HEK293T (cell line): ENCODE results near the gene TIA1.

Experiments used
- BHLHE40 ChIP-seq: fragments of 450-650 bp; IDR thresholded peaks from 2 replicates; pipeline ENCODE4 v1.6.1; 2016; ENCODE audit warnings: mild to moderate bottlenecking, moderate library complexity, borderline replicate concordance
- ELF4 ChIP-seq: fragments of 450-650 bp; IDR thresholded peaks from 2 replicates; pipeline ENCODE4 v1.6.1; 2017; ENCODE audit warnings: antibody characterized with exemption
- FOXA1 ChIP-seq: fragments of 450-650 bp; IDR thresholded peaks from 2 replicates; pipeline ENCODE4 v1.6.1; 2016; ENCODE audit warnings: mild to moderate bottlenecking
- HDGF ChIP-seq: fragments of 450-650 bp; IDR thresholded peaks from 2 replicates; pipeline ENCODE4 v1.6.1; 2017; ENCODE audit warnings: antibody characterized with exemption, borderline replicate concordance
- LEF1 ChIP-seq: fragments of 450-650 bp; IDR thresholded peaks from 2 replicates; pipeline ENCODE4 v1.6.1; 2017; ENCODE audit warnings: mild to moderate bottlenecking, borderline replicate concordance
- NFRKB ChIP-seq: fragments of 450-650 bp; IDR thresholded peaks from 2 replicates; pipeline ENCODE4 v1.6.1; 2016; ENCODE audit warnings: mild to moderate bottlenecking, moderate library complexity
- SP1 ChIP-seq: fragments of 450-650 bp; IDR thresholded peaks from 2 replicates; pipeline ENCODE4 v1.6.1; 2017
- TF ChIP-seq, protein P1 (sequence below): fragments of 450-650 bp; IDR thresholded peaks from 2 replicates; pipeline ENCODE4 v1.6.1; 2016

DNA sequence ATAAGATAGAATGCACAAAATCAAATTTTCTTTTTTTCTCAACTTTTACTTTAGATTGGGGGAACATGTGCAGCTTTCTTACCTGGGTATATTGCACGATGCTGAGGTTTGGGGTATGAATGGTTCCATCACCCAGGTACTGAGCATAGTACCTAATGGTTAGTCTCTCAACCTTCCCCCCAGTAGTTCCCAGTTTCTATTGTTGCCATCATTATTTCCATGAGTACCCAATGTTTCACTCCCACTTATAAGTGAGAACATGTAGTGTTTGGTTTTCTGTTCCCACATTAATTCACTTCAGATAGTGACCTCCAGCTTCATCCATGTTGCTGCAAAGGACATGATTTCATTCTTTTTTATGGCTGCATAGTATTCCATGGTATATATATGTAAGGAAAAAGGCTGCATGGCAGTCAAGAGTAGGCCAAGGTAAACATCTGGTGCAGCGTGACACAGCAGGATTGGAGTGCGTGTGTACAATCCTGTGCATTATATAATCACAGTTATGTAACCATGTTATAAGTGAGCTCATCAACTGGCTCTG, 47.1 kb downstream of the TIA1 start:
- TF ChIP-seq BHLHE40 (no peak), LEF1 (no peak), FOXA1 (no peak), NFRKB (no peak), ELF4 (no peak), SP1 (no peak), HDGF (no peak)
- TF ChIP-seq, protein P1, sequence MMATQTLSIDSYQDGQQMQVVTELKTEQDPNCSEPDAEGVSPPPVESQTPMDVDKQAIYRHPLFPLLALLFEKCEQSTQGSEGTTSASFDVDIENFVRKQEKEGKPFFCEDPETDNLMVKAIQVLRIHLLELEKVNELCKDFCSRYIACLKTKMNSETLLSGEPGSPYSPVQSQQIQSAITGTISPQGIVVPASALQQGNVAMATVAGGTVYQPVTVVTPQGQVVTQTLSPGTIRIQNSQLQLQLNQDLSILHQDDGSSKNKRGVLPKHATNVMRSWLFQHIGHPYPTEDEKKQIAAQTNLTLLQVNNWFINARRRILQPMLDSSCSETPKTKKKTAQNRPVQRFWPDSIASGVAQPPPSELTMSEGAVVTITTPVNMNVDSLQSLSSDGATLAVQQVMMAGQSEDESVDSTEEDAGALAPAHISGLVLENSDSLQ: no peak
